ENCODE data around the gene MKNK2. TPM values are rescaled to one million over a fixed set of nuclear protein-coding genes. Genes with fewer than 3 reads are reported as not detected.
A peak's percentile ranks its signal among the peaks of the same experiment; 100 is the strongest.

Gene MKNK2
- polyA plus RNA-seq, 1 donor (not counting 4 experiments of a cell fraction or from before 2014, with no cell fraction given): 88.3 TPM

DNA sequence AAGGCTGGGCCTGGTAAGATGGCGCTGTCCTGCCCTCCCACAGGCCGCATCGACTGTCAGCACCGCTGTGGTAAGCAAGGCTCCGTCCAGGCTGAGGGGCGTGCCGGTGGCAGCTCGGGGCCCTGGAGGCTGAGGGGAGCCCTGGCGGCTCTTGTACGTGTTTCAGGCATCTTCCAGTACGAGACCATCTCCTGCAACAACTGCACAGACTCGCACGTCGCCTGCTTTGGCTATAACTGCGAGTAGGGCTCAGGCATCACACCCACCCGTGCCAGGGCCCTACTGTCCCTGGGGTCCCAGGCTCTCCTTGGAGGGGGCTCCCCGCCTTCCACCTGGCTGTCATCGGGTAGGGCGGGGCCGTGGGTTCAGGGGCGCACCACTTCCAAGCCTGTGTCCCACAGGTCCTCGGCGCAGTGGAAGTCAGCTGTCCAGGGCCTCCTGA, 46.9 kb upstream of the MKNK2 start:
- no peak for TF ChIP-seq EZH2 (IDR thresholded peaks at IDR 0.05; ENCODE audit: low read length)
- TF ChIP-seq, protein P1, sequence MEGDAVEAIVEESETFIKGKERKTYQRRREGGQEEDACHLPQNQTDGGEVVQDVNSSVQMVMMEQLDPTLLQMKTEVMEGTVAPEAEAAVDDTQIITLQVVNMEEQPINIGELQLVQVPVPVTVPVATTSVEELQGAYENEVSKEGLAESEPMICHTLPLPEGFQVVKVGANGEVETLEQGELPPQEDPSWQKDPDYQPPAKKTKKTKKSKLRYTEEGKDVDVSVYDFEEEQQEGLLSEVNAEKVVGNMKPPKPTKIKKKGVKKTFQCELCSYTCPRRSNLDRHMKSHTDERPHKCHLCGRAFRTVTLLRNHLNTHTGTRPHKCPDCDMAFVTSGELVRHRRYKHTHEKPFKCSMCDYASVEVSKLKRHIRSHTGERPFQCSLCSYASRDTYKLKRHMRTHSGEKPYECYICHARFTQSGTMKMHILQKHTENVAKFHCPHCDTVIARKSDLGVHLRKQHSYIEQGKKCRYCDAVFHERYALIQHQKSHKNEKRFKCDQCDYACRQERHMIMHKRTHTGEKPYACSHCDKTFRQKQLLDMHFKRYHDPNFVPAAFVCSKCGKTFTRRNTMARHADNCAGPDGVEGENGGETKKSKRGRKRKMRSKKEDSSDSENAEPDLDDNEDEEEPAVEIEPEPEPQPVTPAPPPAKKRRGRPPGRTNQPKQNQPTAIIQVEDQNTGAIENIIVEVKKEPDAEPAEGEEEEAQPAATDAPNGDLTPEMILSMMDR (optimal IDR thresholded peaks at IDR 0.05 in 1 of 3, IDR thresholded peaks at IDR 0.05 in 1 of 3, conservative IDR thresholded peaks at IDR 0.05 in 1 of 3; ENCODE audit: extremely low read depth in 1 of 3, insufficient read depth in 2 of 3, low read length in 3 of 3): no peak
- no peaks in the 10 kb centered on the region for H3K27me3 ChIP-seq (ENCODE audit: control insufficient read depth, extremely low read depth, insufficient read depth, low read length)
- peaks cover 19% of the 10 kb centered on the region for H3K79me2 ChIP-seq (ENCODE audit: control insufficient read depth, insufficient read depth, low read length)
- H2AFZ ChIP-seq (ENCODE audit: control insufficient read depth, low read length): no peak overlapping the region
- H3K9me1 ChIP-seq (ENCODE audit: control insufficient read depth, extremely low read depth, insufficient read depth, low read length): no peaks in the 10 kb centered on the region
- H3K27ac ChIP-seq (ENCODE audit: control insufficient read depth, insufficient read depth, low read length): no peak overlapping the region
- H3K9ac ChIP-seq (ENCODE audit: control insufficient read depth, extremely low read depth, insufficient read depth, low read length): no peak overlapping the region
- dilution Hi-C loops (cut with MboI; ENCODE audit: extremely low pct_ligation_motif_present, low sequenced_read_pairs): no loop called here
- peaks cover 17% of the 10 kb centered on the region for H3K4me1 ChIP-seq (ENCODE audit: control insufficient read depth, extremely low read depth, insufficient read depth, low read length)
- DNase-seq (ENCODE audit: low read depth, low spot score) (no peak), FAIRE-seq (no peak)
- peaks cover 28 to 30% of the 10 kb centered on the region in 2 experiments for H3K36me3 ChIP-seq (ENCODE audit: control insufficient read depth in 2 of 2, extremely low read depth in 1 of 2, insufficient read depth in 2 of 2, low read length in 2 of 2)
- no peaks in the 10 kb centered on the region for H4K20me1 ChIP-seq (ENCODE audit: control insufficient read depth, extremely low read depth, insufficient read depth, low read length)
- H3K9me3 ChIP-seq (ENCODE audit: control insufficient read depth, low read depth, low read length): no peaks in the 10 kb centered on the region
- H3K4me2 ChIP-seq (ENCODE audit: control insufficient read depth, extremely low read depth, insufficient read depth, low read depth, low read length): no peak overlapping the region
- H3K4me3 ChIP-seq (ENCODE audit: control insufficient read depth in 2 of 3, extremely low read depth in 1 of 3, insufficient read depth in 2 of 3, low read depth in 1 of 3, low read length in 3 of 3): no peak overlapping the region

DNA sequence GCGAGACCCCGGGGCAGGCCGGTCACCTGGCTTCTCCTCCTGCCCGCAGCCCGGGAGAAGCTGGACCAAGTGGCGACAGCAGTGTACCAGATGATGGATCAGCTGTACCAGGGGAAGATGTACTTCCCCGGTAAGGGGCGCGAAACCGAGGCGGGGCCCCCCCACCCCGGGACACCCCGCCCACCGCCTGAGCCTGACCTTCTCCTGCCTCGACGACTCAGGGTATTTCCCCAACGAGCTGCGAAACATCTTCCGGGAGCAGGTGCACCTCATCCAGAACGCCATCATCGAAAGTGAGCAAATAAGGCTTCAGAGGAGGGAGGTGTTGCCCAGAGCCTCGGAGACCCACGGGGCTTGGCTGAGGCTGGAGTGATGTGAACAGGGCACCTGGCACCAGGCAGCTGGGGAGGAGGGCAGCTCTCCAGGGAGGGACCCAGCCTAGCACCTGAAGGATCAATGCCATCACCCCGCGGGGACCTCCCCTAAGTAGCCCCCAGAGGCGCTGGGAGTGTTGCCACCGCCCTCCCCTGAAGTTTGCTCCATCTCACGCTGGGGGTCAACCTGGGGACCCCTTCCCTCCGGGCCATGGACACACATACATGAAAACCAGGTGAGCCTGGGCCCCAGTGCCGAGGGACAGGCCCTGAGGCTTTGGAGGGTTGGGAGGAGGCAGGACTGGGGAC, 46.3 kb upstream of the MKNK2 start:
- H2AFZ ChIP-seq (ENCODE audit: control insufficient read depth, low read length): no peak overlapping the region
- TF ChIP-seq, protein P1 (optimal IDR thresholded peaks at IDR 0.05 in 1 of 3, IDR thresholded peaks at IDR 0.05 in 1 of 3, conservative IDR thresholded peaks at IDR 0.05 in 1 of 3; ENCODE audit: extremely low read depth in 1 of 3, insufficient read depth in 2 of 3, low read length in 3 of 3): no peak
- no peak for TF ChIP-seq EZH2 (IDR thresholded peaks at IDR 0.05; ENCODE audit: low read length)
- no peaks in the 10 kb centered on the region for H3K27me3 ChIP-seq (ENCODE audit: control insufficient read depth, extremely low read depth, insufficient read depth, low read length)
- dilution Hi-C loops (cut with MboI; ENCODE audit: extremely low pct_ligation_motif_present, low sequenced_read_pairs): no loop called here
- H3K4me3 ChIP-seq (ENCODE audit: control insufficient read depth in 2 of 3, extremely low read depth in 1 of 3, insufficient read depth in 2 of 3, low read depth in 1 of 3, low read length in 3 of 3): peak overlapping the region; percentile 44 to 75 (median 71)
- peak overlapping the region; percentile 90 for H3K4me2 ChIP-seq (ENCODE audit: control insufficient read depth, extremely low read depth, insufficient read depth, low read depth, low read length)
- H3K36me3 ChIP-seq (ENCODE audit: control insufficient read depth in 2 of 2, extremely low read depth in 1 of 2, insufficient read depth in 2 of 2, low read length in 2 of 2): peaks cover 28 to 30% of the 10 kb centered on the region in 2 experiments
- H3K9me3 ChIP-seq (ENCODE audit: control insufficient read depth, low read depth, low read length): no peaks in the 10 kb centered on the region
- no peaks in the 10 kb centered on the region for H3K9me1 ChIP-seq (ENCODE audit: control insufficient read depth, extremely low read depth, insufficient read depth, low read length)
- no peaks in the 10 kb centered on the region for H4K20me1 ChIP-seq (ENCODE audit: control insufficient read depth, extremely low read depth, insufficient read depth, low read length)
- H3K4me1 ChIP-seq (ENCODE audit: control insufficient read depth, extremely low read depth, insufficient read depth, low read length): peaks cover 22% of the 10 kb centered on the region
- peak overlapping the region; percentile 33 for H3K27ac ChIP-seq (ENCODE audit: control insufficient read depth, insufficient read depth, low read length)
- FAIRE-seq (no peak), DNase-seq (ENCODE audit: low read depth, low spot score) (no peak)
- peaks cover 20% of the 10 kb centered on the region for H3K79me2 ChIP-seq (ENCODE audit: control insufficient read depth, insufficient read depth, low read length)
- peak overlapping the region; percentile 44 for H3K9ac ChIP-seq (ENCODE audit: control insufficient read depth, extremely low read depth, insufficient read depth, low read length)
